GM18870 (cell line): ENCODE results near the gene FOXD4L1.
"Not testable (repeated sequence)": the region's sequence is repeated elsewhere in the genome, so short reads cannot be mapped to it uniquely, and the experiment has no call there.

Source experiments
- ATAC-seq: cut with Tn5 transposase; IDR thresholded peaks from one replicate; pipeline ENCODE4 v1.9.1; 2021; ENCODE audit warnings: moderate library complexity; ENCODE audit not compliant: unreplicated experiment

The FOXD4L1 gene

GRCh38 chr2:113521492-113521891 lies 23.0 kb downstream of the FOXD4L1 start:
- ATAC-seq = not testable (repeated sequence)

GRCh38 chr2:113524986-113525385 lies 26.5 kb downstream of the FOXD4L1 start:
- ATAC-seq = not testable (repeated sequence)

GRCh38 chr2:113527350-113528045 lies 29.0 kb downstream of the FOXD4L1 start:
- ATAC-seq = peak; percentile 63

GRCh38 chr2:113528126-113528525 lies 29.7 kb downstream of the FOXD4L1 start:
- ATAC-seq = not testable (repeated sequence)

GRCh38 chr2:113528904-113529303 lies 30.4 kb downstream of the FOXD4L1 start:
- not testable (repeated sequence) for ATAC-seq

GRCh38 chr2:113532991-113533390 lies 34.5 kb downstream of the FOXD4L1 start:
- not testable (repeated sequence) for ATAC-seq

GRCh38 chr2:113536573-113536972 lies 38.1 kb downstream of the FOXD4L1 start:
- not testable (repeated sequence) for ATAC-seq

- not testable (repeated sequence) for ATAC-seq
Measured at GRCh38 chr2:113540834-113541203, 42.4 kb downstream of the FOXD4L1 start.

- not testable (repeated sequence) for ATAC-seq
Measured at GRCh38 chr2:113541204-113541975, 42.9 kb downstream of the FOXD4L1 start.

- not testable (repeated sequence) for ATAC-seq
Measured at GRCh38 chr2:113541976-113542485, 43.6 kb downstream of the FOXD4L1 start.

GRCh38 chr2:113542529-113542928 lies 44.1 kb downstream of the FOXD4L1 start:
- ATAC-seq = not testable (repeated sequence)
